Keratinocyte (primary cell): Measurements from ENCODE around the gene ZNF107. TPM values are rescaled to one million over a fixed set of nuclear protein-coding genes. Genes with fewer than 3 reads are reported as not detected.

Experiments used
- DNase-seq: peaks from one replicate; pipeline ENCODE4 v3.0.0-alpha.2; 2011; ENCODE audit warnings: low read depth, missing footprints, low spot score
- FAIRE-seq: peaks from 2 replicates; lab custom pipeline; 2011; peaks lifted over from hg19 to GRCh38; lab: Jason Lieb, UNC
- H2AFZ ChIP-seq: 2 replicates; pipeline ENCODE4 v1.6.0; 2012; ENCODE audit warnings: low read length, control low read depth, inconsistent platforms; ENCODE audit not compliant: control insufficient read depth
- H3K27ac ChIP-seq: 2 replicates; pipeline ENCODE4 v1.5.1; 2011; ENCODE audit warnings: low read length; ENCODE audit not compliant: control insufficient read depth, insufficient read depth
- H3K27me3 ChIP-seq: 3 replicates; pipeline ENCODE4 v1.6.0; 2011; ENCODE audit warnings: low read length; ENCODE audit not compliant: control insufficient read depth, insufficient read depth; ENCODE audit errors: extremely low read depth
- H3K36me3 ChIP-seq, 2 experiments: 2 replicates in 1 of 2; 3 replicates in 1 of 2; pipeline ENCODE4 v1.5.1; 2011; ENCODE audit warnings: low read length in 2 of 2, mild to moderate bottlenecking in 1 of 2; ENCODE audit not compliant: control insufficient read depth in 2 of 2, insufficient read depth in 2 of 2; ENCODE audit errors: extremely low read depth in 1 of 2
- H3K4me1 ChIP-seq: 3 replicates; pipeline ENCODE4 v1.5.1; 2011; ENCODE audit warnings: low read length; ENCODE audit not compliant: control insufficient read depth, insufficient read depth; ENCODE audit errors: extremely low read depth
- H3K4me2 ChIP-seq: 3 replicates; pipeline ENCODE4 v1.6.0; 2011; ENCODE audit warnings: low read depth, low read length; ENCODE audit not compliant: control insufficient read depth, insufficient read depth; ENCODE audit errors: extremely low read depth
- H3K4me3 ChIP-seq, 3 experiments: fragments of 200-600 bp in 1 of 3; sonication (generic) in 1 of 3; 2 replicates in 2 of 3; 3 replicates in 1 of 3; pipeline ENCODE4 v1.5.1; 2011 to 2016; ENCODE audit warnings: low read length in 3 of 3, mild to moderate bottlenecking in 3 of 3, control low read depth in 2 of 3, inconsistent platforms in 1 of 3, low read depth in 1 of 3, mixed read lengths in 1 of 3, mixed run types in 1 of 3, moderate library complexity in 1 of 3; ENCODE audit not compliant: control insufficient read depth in 2 of 3, insufficient read depth in 2 of 3; ENCODE audit errors: extremely low read depth in 1 of 3
- H3K79me2 ChIP-seq: 2 replicates; pipeline ENCODE4 v1.6.0; 2012; ENCODE audit warnings: low read length; ENCODE audit not compliant: control insufficient read depth, insufficient read depth
- H3K9ac ChIP-seq: 3 replicates; pipeline ENCODE4 v1.6.0; 2011; ENCODE audit warnings: low read length; ENCODE audit not compliant: control insufficient read depth, insufficient read depth; ENCODE audit errors: extremely low read depth
- H3K9me1 ChIP-seq: 3 replicates; pipeline ENCODE4 v1.6.0; 2011; ENCODE audit warnings: low read length; ENCODE audit not compliant: control insufficient read depth, insufficient read depth; ENCODE audit errors: extremely low read depth
- H3K9me3 ChIP-seq: 2 replicates; pipeline ENCODE4 v1.5.1; 2012; ENCODE audit warnings: low read depth, low read length; ENCODE audit not compliant: control insufficient read depth
- H4K20me1 ChIP-seq: 3 replicates; pipeline ENCODE4 v1.6.0; 2011; ENCODE audit warnings: low read length; ENCODE audit not compliant: control insufficient read depth, insufficient read depth; ENCODE audit errors: extremely low read depth
- EZH2 ChIP-seq: IDR thresholded peaks from one replicate; pipeline ENCODE4 v1.6.1; 2012; ENCODE audit warnings: inconsistent platforms, mild to moderate bottlenecking, low read length, moderate library complexity
- dilution Hi-C: fragments of 300-500 bp; cut with MboI; formaldehyde crosslinking; loops from one replicate; pipeline ENCODE4 v1.7.0; 2020; ENCODE audit warnings: low sequenced_read_pairs; ENCODE audit not compliant: extremely low pct_ligation_motif_present
- polyA plus RNA-seq, 5 experiments: library from polyadenylated mRNA; depleted of rRNA in 3 of 5; stranded (reverse) in 3 of 5; stranded (forward) in 1 of 5; unstranded in 1 of 5; fragments of >200 nt; gene quantifications; 1 replicate in 1 of 5; 2 replicates in 3 of 5; 3 replicates in 1 of 5; pipeline versions ENCODE4 v1.2.1 to v1.2.3, GENCODE V29; 2011 to 2012; ENCODE audit warnings: missing spikeins in 2 of 5, low read depth in 1 of 5, low replicate concordance in 1 of 5
- TF ChIP-seq, protein P1 (sequence below), 3 experiments: IDR thresholded peaks in 1 of 3; conservative IDR thresholded peaks in 1 of 3; optimal IDR thresholded peaks in 1 of 3; 2 replicates in 2 of 3; 3 replicates in 1 of 3; pipeline versions ENCODE3 to v1.5.1; 2011; ENCODE audit warnings: low read length in 3 of 3, mild to moderate bottlenecking in 3 of 3, moderate library complexity in 2 of 3, control low read depth in 1 of 3, inconsistent platforms in 1 of 3; ENCODE audit not compliant: insufficient read depth in 2 of 3; ENCODE audit errors: extremely low read depth in 1 of 3

The ZNF107 gene
- polyA plus RNA-seq, 1 donor (not counting 4 experiments of a cell fraction or from before 2014, with no cell fraction given): 5.5 TPM

- H3K27ac ChIP-seq: no peak overlapping the region
- no peak overlapping the region for H3K4me3 ChIP-seq
- FAIRE-seq (no peak), DNase-seq (no peak)
- no peaks in the 10 kb centered on the region for H4K20me1 ChIP-seq
- dilution Hi-C loops: no loop called here
- H3K27me3 ChIP-seq: no peaks in the 10 kb centered on the region
- no peaks in the 10 kb centered on the region for H3K9me1 ChIP-seq
- no peaks in the 10 kb centered on the region for H3K4me1 ChIP-seq
- no peak overlapping the region for H3K9ac ChIP-seq
- no peaks in the 10 kb centered on the region for H3K9me3 ChIP-seq
- H3K79me2 ChIP-seq: no peaks in the 10 kb centered on the region
- TF ChIP-seq, protein P1, sequence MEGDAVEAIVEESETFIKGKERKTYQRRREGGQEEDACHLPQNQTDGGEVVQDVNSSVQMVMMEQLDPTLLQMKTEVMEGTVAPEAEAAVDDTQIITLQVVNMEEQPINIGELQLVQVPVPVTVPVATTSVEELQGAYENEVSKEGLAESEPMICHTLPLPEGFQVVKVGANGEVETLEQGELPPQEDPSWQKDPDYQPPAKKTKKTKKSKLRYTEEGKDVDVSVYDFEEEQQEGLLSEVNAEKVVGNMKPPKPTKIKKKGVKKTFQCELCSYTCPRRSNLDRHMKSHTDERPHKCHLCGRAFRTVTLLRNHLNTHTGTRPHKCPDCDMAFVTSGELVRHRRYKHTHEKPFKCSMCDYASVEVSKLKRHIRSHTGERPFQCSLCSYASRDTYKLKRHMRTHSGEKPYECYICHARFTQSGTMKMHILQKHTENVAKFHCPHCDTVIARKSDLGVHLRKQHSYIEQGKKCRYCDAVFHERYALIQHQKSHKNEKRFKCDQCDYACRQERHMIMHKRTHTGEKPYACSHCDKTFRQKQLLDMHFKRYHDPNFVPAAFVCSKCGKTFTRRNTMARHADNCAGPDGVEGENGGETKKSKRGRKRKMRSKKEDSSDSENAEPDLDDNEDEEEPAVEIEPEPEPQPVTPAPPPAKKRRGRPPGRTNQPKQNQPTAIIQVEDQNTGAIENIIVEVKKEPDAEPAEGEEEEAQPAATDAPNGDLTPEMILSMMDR (optimal IDR thresholded peaks at IDR 0.05 in 1 of 3, IDR thresholded peaks at IDR 0.05 in 1 of 3, conservative IDR thresholded peaks at IDR 0.05 in 1 of 3; ENCODE audit: extremely low read depth in 1 of 3, insufficient read depth in 2 of 3, low read length in 3 of 3): no peak
- no peak for TF ChIP-seq EZH2
- H3K4me2 ChIP-seq: no peak overlapping the region
- H2AFZ ChIP-seq: no peak overlapping the region
- H3K36me3 ChIP-seq: no peaks in the 10 kb centered on the region
These were observed 78.7 kb downstream of the ZNF107 start for GRCh38 chr7:64744680-64745079.

DNA sequence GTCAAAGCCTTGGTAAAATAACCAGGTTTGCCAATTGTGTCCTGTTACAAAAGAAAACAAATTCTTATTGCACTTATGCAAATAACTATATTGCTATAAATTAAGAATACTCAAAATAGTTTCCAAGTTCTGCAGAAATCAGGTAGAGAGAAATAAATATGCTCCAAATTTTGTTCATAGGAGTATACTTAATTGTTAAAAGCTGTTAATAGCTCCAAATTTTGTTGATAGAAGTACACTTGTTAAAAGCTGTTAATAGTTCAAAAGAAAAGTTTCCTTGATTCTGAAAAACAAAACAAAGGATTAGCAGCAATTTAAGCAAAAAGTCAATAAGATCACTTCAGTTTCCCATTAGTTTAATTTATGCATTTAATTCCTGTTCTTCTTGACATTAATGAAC is 81.9 kb downstream of the ZNF107 start:
- no peak for DNase-seq
- dilution Hi-C loops: no loop called here
- H3K27ac ChIP-seq: no peak overlapping the region

More for the DNA sequence above, 81.9 kb downstream of the ZNF107 start:
- TF ChIP-seq, protein P1 (optimal IDR thresholded peaks at IDR 0.05 in 1 of 3, IDR thresholded peaks at IDR 0.05 in 1 of 3, conservative IDR thresholded peaks at IDR 0.05 in 1 of 3; ENCODE audit: extremely low read depth in 1 of 3, insufficient read depth in 2 of 3, low read length in 3 of 3): no peak
- no peak for TF ChIP-seq EZH2
- Histone ChIP-seq H3K9me1 (no peaks in the 10 kb centered on the region), H3K4me2 (no peak overlapping the region), H4K20me1 (no peaks in the 10 kb centered on the region), H3K9ac (no peak overlapping the region), H3K4me1 (no peaks in the 10 kb centered on the region), H3K9me3 (no peaks in the 10 kb centered on the region), H3K36me3 (no peaks in the 10 kb centered on the region), H3K27me3 (no peaks in the 10 kb centered on the region), H3K4me3 (no peak overlapping the region), H2AFZ (no peak overlapping the region), H3K79me2 (no peaks in the 10 kb centered on the region)
- FAIRE-seq: no peak
